Amygdala (tissue), 56 donors: ENCODE measurements around the gene PASK.
A peak's percentile ranks its signal among the peaks of the same experiment; 100 is the strongest.

Experiments
- DNase-seq, 56 donors: peaks; one replicate each; lab custom pipeline; 2025; lab: John Stamatoyannopoulos, UW

The PASK gene

GRCh38 chr2:241069821-241070281 is 79.4 kb downstream of the PASK start:
- no peak for DNase-seq

DNA sequence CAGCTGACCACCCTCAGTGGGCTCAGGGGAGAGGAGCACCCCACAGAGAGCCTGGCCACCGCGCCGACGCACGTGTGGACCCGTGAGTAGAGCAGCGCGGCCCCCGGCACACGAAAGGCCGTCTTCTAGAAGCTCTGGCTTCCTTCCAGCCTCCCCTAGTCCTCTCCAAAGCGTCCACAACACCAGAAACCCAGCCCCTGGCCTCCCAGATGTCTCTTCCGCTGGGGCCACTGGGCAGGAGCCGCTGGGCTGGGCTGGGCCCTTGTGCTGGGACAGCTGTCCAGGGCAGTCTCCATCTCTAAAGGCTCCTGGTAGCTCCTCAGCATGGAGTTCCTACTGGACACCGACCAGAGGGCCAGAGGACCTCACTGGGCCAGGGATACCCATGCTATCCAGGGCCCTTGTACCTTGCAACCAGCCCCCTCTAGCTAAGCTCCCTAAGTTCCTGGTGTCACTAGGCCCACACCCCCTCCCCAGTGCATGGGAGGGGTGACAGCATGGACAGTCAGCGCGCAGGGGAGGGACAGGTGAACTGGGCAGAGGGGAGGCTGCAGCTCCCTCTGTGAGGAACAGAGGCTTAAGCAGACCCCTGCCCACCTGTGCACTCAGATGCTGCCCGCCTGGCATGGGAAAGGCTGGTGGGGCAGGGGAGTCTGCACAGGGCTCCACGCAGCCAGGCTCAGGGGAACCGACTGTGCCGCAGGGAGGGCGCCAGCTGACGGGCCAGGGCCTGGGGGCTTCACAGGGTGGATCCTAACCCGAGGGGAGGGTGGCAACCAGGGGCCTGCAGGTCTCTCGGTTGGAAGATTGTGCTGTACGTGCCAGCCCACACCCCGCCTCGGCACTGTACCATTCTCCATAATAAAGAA is 80.1 kb downstream of the PASK start:
- no peak for DNase-seq

- no peak for DNase-seq
Measured at GRCh38 chr2:241068136-241068941, 80.9 kb downstream of the PASK start.

- no peak for DNase-seq
Measured at GRCh38 chr2:241067501-241068135, 81.7 kb downstream of the PASK start.

DNA sequence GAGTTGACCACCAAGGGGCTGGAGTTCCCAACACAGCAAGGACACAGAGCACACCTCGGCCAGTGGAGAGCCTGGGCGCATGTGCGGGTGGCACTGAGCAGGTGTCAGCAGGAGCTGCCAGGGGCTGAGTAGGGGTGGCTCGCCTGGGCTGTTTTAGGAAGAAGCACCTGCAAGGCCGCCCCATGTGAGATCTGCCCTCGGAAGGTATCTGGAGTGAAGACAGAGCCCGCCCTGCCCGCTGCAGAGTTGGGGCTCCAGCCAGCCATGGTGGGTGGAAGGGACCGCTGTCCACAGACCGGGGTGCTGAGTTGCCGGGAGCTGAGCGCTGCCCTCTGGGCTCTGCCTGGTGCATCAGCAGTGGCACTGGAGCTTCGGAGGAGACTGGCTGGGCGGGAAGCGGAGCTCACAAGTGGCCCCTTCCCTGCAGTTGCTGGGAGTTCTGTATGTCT is 82.4 kb downstream of the PASK start:
- DNase-seq = no peak

- no peak for DNase-seq
Measured at GRCh38 chr2:241066171-241066892, 82.9 kb downstream of the PASK start.

- DNase-seq = no peak
Measured at GRCh38 chr2:241065355-241065803, 83.9 kb downstream of the PASK start.

GRCh38 chr2:241064802-241065354 is 84.4 kb downstream of the PASK start:
- no peak for DNase-seq

GRCh38 chr2:241064008-241064801 is 85.1 kb downstream of the PASK start:
- DNase-seq = no peak

- no peak for DNase-seq
Measured at GRCh38 chr2:241063587-241063986, 85.7 kb downstream of the PASK start.

DNA sequence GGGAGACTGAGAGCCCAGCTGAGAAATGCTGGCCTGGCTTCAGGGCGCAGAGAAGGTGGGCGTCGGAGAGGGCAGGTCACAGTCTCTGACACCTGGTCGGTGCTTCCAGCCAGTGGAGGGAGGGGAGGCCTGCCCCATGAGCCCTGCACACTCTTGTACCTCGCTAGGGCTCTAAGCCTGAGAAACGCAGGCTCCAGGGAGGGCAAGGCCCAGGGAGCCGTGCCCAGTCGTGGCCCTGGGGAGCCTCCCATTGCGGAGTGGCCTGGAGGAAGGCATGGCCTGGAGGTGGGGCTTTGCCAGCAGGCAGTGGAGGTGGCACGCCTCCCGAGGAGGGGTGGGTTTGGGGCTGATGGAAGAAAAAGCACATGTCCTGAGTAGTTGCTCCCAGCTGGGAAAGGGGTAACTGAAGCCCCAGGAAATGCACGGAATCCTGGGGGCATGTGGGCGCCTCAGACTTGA is 86.2 kb downstream of the PASK start:
- no peak for DNase-seq

- DNase-seq = no peak
Measured at GRCh38 chr2:241062389-241063092, 86.7 kb downstream of the PASK start.

DNA sequence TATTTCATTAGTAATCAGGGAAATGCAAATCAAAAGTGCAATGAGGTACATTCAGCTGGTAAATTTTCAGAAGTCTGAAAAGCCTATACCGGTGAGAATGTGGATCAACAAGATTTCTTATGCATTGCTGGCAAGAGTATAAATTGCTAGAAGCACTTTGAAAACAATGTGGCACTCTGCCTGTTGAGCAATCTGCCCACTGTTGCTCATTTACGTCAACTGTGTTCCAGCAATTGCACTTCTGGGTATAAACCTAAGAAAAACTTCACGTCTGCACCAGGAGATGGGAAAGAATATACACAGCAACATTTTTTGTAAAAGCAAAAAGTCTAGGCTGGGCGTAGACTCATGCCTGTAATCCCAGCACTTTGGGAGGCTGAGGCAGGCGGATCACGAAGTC is 88.0 kb downstream of the PASK start:
- DNase-seq = peak in 1 of 56 donors; percentile 8
